Natural killer cell treated with Interleukin-12 subunit alpha and Interleukin-12 subunit beta and Interleukin-15 and Interleukin-18, amount 100 ng/mL, for 72 hours (primary cell): ENCODE measurements around the gene PLEKHA5. TPM values are rescaled to one million over a fixed set of nuclear protein-coding genes. Genes with fewer than 3 reads are reported as not detected.

Source experiments
- ATAC-seq, 2 donors: fragments of 150-1000 bp; cut with Tn5 transposase in 1 of 2; sonication (Bioruptor Pico), chemical (Tn5 transposase) in 1 of 2; 2 replicates each; pipeline ENCODE4 v1.10.0; 2021
- DNase-seq: peaks from one replicate; pipeline ENCODE4 v3.0.0; 2022; ENCODE audit warnings: low spot score
- H3K27ac Mint-ChIP-seq, 2 donors: 1 replicate in 1 of 2; 2 replicates in 1 of 2; pipeline ENCODE4 v1.8.0; 2022; ENCODE audit warnings: mixed read lengths in 2 of 2, mild to moderate bottlenecking in 1 of 2, moderate library complexity in 1 of 2
- H3K27me3 Mint-ChIP-seq, 2 donors: 1 replicate in 1 of 2; 2 replicates in 1 of 2; pipeline ENCODE4 v1.8.0; 2022; ENCODE audit warnings: mixed read lengths in 2 of 2
- H3K36me3 Mint-ChIP-seq: one replicate; pipeline ENCODE4 v1.8.0; 2022; ENCODE audit warnings: mixed read lengths
- H3K4me1 Mint-ChIP-seq, 2 donors: 1 replicate in 1 of 2; 2 replicates in 1 of 2; pipeline ENCODE4 v1.8.0; 2022; ENCODE audit warnings: low read depth in 2 of 2, mixed read lengths in 2 of 2, mild to moderate bottlenecking in 1 of 2
- H3K4me3 Mint-ChIP-seq: one replicate; pipeline ENCODE4 v1.8.0; 2022; ENCODE audit warnings: mixed read lengths
- H3K9me3 Mint-ChIP-seq: 2 replicates; pipeline ENCODE4 v1.8.0; 2022; ENCODE audit warnings: mixed read lengths
- total RNA-seq, 2 donors: library from RNA; stranded (reverse); gene quantifications; one replicate each; pipeline ENCODE4 v1.2.3, GENCODE V29; 2022

The PLEKHA5 gene
- total RNA-seq, 2 donors from 2014 or later, result 5.4 to 5.6 TPM

- H3K27ac Mint-ChIP-seq, result no peak overlapping the region
- H3K4me3 Mint-ChIP-seq, result no peak overlapping the region
- peaks cover 0 to 5% of the 10 kb centered on the region in 2 donors for H3K4me1 Mint-ChIP-seq
- no peaks in the 10 kb centered on the region for H3K36me3 Mint-ChIP-seq
- ATAC-seq, result no peak
- DNase-seq, result no peak
- H3K27me3 Mint-ChIP-seq, result no peaks in the 10 kb centered on the region
- no peaks in the 10 kb centered on the region for H3K9me3 Mint-ChIP-seq
Observed at GRCh38 chr12:19140381-19141236, 11.1 kb downstream of the PLEKHA5 start.

DNA sequence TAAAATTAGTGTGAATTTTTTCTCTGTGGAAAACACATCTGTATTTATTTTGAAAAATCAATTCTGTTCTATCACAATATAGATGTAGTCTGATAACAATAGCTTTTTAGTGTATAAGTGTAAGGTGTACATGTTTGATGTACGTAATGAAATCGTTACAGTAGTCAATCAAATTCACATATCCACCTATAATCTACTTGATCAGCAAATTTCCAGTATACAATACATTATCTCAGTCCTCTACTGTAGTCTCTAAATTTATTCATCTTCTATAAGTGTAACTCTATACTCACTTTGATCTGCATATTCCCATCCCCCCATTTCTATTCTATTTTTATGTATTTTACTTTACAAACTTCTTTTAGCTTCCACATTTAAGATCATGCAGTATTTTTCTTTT, 13.0 kb downstream of the PLEKHA5 start:
- Mint-ChIP-seq H3K36me3 (no peaks in the 10 kb centered on the region), H3K27me3 (no peaks in the 10 kb centered on the region), H3K4me1 (peaks cover 0 to 4% of the 10 kb centered on the region in 2 donors), H3K4me3 (no peak overlapping the region), H3K27ac (no peak overlapping the region), H3K9me3 (no peaks in the 10 kb centered on the region)
- ATAC-seq (no peak), DNase-seq (no peak)

DNA sequence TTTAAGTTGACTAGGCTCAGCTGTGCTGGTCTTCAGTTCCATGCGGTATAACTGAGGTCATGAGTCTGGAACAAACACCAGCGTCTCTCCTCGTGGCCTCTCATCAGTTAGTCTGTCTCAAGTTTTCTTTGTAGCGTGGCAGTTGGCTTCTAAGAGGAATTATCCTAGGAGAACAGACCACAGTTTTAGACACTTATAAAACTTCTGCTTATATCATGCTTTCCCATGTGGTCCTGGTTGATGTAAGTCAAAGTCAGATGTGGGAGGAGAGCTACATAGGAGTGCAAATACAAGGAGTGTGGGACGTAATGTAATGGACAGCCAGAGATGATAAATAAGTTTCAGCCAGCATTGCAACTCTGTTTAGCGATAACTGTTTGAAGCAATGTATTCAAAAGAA, 14.8 kb downstream of the PLEKHA5 start:
- H3K27ac Mint-ChIP-seq, result no peak overlapping the region
- H3K36me3 Mint-ChIP-seq, result no peaks in the 10 kb centered on the region
- no peak overlapping the region for H3K4me3 Mint-ChIP-seq
- DNase-seq (no peak), ATAC-seq (no peak)
- H3K27me3 Mint-ChIP-seq, result no peaks in the 10 kb centered on the region
- H3K4me1 Mint-ChIP-seq, result no peaks in the 10 kb centered on the region
- H3K9me3 Mint-ChIP-seq, result no peaks in the 10 kb centered on the region

- no peaks in the 10 kb centered on the region for H3K4me1 Mint-ChIP-seq
- H3K27me3 Mint-ChIP-seq, result no peaks in the 10 kb centered on the region
- no peak for DNase-seq
- no peaks in the 10 kb centered on the region for H3K9me3 Mint-ChIP-seq
- ATAC-seq, result no peak
- H3K27ac Mint-ChIP-seq, result no peak overlapping the region
- no peak overlapping the region for H3K4me3 Mint-ChIP-seq
- no peaks in the 10 kb centered on the region for H3K36me3 Mint-ChIP-seq
Observed at GRCh38 chr12:19144985-19145384, 15.5 kb downstream of the PLEKHA5 start.

GRCh38 chr12:19148860-19149259, 19.3 kb downstream of the PLEKHA5 start:
- Mint-ChIP-seq H3K36me3 (no peaks in the 10 kb centered on the region), H3K4me1 (peaks cover 0 to 3% of the 10 kb centered on the region in 2 donors), H3K9me3 (no peaks in the 10 kb centered on the region), H3K4me3 (no peak overlapping the region), H3K27me3 (no peaks in the 10 kb centered on the region), H3K27ac (no peak overlapping the region)
- no peak for ATAC-seq
- no peak for DNase-seq

- Mint-ChIP-seq H3K36me3 (no peaks in the 10 kb centered on the region), H3K4me3 (no peak overlapping the region), H3K9me3 (no peaks in the 10 kb centered on the region), H3K4me1 (peaks cover 0 to 3% of the 10 kb centered on the region in 2 donors), H3K27ac (no peak overlapping the region), H3K27me3 (no peaks in the 10 kb centered on the region)
- ATAC-seq (no peak), DNase-seq (no peak)
Observed at GRCh38 chr12:19150273-19150900, 20.9 kb downstream of the PLEKHA5 start.

DNA sequence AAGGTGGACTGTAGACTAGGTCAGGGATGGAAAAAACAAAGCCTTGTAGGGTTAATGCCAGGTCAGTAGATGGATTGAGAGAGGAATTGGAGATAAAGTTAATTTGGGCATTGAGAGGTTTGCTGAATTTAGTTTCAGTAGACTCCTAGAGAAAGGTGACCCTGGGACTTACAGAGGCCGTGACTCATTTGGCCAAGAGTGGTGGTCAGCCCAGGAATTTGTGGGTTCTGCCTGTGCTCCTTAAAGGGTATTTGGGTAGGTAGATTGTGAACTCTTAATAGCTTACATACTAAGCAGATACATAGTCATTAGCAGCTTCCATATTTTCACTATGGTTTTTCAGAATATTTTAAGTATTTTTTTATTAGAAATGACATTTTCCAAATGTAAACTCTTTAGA, 21.8 kb downstream of the PLEKHA5 start:
- ATAC-seq, result no peak
- Mint-ChIP-seq H3K36me3 (no peaks in the 10 kb centered on the region), H3K4me3 (no peak overlapping the region), H3K9me3 (no peaks in the 10 kb centered on the region), H3K27me3 (no peaks in the 10 kb centered on the region), H3K4me1 (peaks cover 0 to 3% of the 10 kb centered on the region in 2 donors), H3K27ac (no peak overlapping the region)
- no peak for DNase-seq

GRCh38 chr12:19153396-19153795, 23.9 kb downstream of the PLEKHA5 start:
- Mint-ChIP-seq H3K36me3 (no peaks in the 10 kb centered on the region), H3K4me1 (peaks cover 0 to 3% of the 10 kb centered on the region in 2 donors), H3K4me3 (no peak overlapping the region), H3K27me3 (no peaks in the 10 kb centered on the region), H3K27ac (no peak overlapping the region), H3K9me3 (no peaks in the 10 kb centered on the region)
- ATAC-seq (no peak), DNase-seq (no peak)

DNA sequence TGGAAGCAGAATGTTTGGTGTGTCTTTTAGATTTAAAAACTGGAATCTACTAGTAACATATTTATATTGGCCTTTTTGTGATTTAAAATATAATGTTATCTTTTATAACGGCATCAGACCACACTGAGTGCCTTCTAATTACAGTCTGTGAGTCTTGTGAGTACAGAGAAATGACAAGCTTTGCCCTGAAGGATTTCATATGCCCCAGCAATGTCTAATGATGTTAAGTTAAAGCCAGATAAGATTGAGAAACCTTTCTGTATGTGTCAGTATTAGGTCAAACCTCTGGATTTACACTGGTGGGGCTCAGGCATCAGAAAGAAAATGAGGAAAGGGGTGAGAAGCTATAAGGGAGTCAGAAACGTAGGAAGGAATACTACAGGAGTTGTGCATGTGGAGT, 25.2 kb downstream of the PLEKHA5 start:
- Mint-ChIP-seq H3K36me3 (no peaks in the 10 kb centered on the region), H3K27ac (no peak overlapping the region), H3K4me3 (no peak overlapping the region), H3K4me1 (peaks cover 0 to 3% of the 10 kb centered on the region in 2 donors), H3K27me3 (no peaks in the 10 kb centered on the region), H3K9me3 (no peaks in the 10 kb centered on the region)
- no peak for ATAC-seq
- DNase-seq, result no peak

GRCh38 chr12:19155981-19156734, 26.6 kb downstream of the PLEKHA5 start:
- Mint-ChIP-seq H3K36me3 (no peaks in the 10 kb centered on the region), H3K27ac (no peak overlapping the region), H3K4me3 (no peak overlapping the region), H3K4me1 (peaks cover 0 to under 1% of the 10 kb centered on the region in 2 donors), H3K9me3 (no peaks in the 10 kb centered on the region), H3K27me3 (no peaks in the 10 kb centered on the region)
- ATAC-seq, result no peak
- DNase-seq, result no peak

GRCh38 chr12:19158923-19159322, 29.4 kb downstream of the PLEKHA5 start:
- peaks cover 0 to 4% of the 10 kb centered on the region in 2 donors for H3K4me1 Mint-ChIP-seq

DNA sequence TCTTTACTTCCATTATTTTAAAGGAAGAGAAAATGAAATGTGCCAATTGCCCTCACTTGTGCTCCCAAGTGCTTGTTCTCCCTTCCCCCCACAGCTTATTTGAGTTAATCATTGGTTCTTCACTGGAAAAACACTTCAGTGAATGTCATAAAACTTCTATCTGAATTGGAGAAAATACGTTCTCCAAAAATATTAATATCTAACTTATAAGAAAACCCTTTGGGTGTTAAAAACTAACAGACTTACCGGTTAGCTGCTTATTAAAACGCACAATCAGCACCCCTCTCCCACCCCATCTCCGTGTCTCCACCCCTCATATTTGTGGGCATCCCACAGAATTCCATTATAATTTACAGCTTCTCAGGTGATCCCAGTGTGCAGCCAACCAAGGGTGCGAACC, 31.7 kb downstream of the PLEKHA5 start:
- Mint-ChIP-seq H3K9me3 (no peaks in the 10 kb centered on the region), H3K36me3 (no peaks in the 10 kb centered on the region), H3K27ac (no peak overlapping the region), H3K4me1 (peaks cover 0 to 10% of the 10 kb centered on the region in 2 donors), H3K4me3 (no peak overlapping the region), H3K27me3 (no peaks in the 10 kb centered on the region)
- DNase-seq, result no peak
- no peak for ATAC-seq

More at GRCh38 chr12:19158923-19159322, 29.4 kb downstream of the PLEKHA5 start:
- Mint-ChIP-seq H3K4me3 (no peak overlapping the region), H3K9me3 (no peaks in the 10 kb centered on the region), H3K36me3 (no peaks in the 10 kb centered on the region), H3K27me3 (no peaks in the 10 kb centered on the region), H3K27ac (no peak overlapping the region)
- ATAC-seq (no peak), DNase-seq (no peak)

DNA sequence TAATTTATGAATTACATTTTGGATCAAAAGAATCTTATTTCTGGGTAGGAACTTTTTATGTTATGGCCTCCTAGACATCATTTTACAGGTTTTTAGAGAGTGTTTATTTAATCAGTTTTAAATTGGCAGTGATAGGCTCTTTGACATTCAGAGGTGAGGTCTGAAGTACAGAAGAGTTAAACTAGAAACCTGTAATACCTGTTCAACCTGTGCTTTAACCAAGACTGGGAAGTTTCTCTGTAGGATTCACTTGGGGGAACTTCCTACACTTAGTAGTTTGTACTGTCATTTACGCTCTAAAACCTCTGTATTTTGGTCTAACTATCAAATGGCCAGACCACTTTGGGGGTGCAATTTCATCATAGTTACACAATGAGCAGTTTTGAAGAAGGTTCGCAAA, 35.9 kb downstream of the PLEKHA5 start:
- no peak overlapping the region for H3K4me3 Mint-ChIP-seq
- no peaks in the 10 kb centered on the region for H3K9me3 Mint-ChIP-seq
- no peaks in the 10 kb centered on the region for H3K27me3 Mint-ChIP-seq
- H3K27ac Mint-ChIP-seq, result no peak overlapping the region
- ATAC-seq (no peak), DNase-seq (no peak)
- H3K36me3 Mint-ChIP-seq, result no peaks in the 10 kb centered on the region
- H3K4me1 Mint-ChIP-seq, result peaks cover 0 to 10% of the 10 kb centered on the region in 2 donors

DNA sequence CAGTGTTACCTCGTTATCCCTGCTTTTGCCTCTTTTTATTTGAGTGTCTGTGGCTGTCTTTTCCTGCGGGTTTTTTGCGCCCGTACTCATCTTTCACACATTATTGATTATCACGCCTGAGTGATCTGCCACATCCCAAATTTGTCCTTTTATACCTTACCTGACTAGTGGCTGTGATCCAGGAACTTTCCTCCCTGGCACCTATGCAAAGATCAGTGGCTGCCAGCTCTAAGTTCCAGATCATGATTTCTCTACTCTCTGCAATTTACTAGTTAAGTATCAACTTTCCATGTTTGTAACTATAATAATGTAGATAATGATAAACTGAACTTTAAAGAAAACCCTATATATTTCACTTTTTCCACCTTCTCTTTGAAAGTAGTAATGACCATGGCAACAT, 36.9 kb downstream of the PLEKHA5 start:
- no peak overlapping the region for H3K4me3 Mint-ChIP-seq
- H3K9me3 Mint-ChIP-seq, result no peaks in the 10 kb centered on the region
- no peak for DNase-seq

More for the DNA sequence above, 36.9 kb downstream of the PLEKHA5 start:
- ATAC-seq, result no peak
- Mint-ChIP-seq H3K27ac (no peak overlapping the region), H3K36me3 (no peaks in the 10 kb centered on the region), H3K27me3 (no peaks in the 10 kb centered on the region), H3K4me1 (peaks cover 0 to 10% of the 10 kb centered on the region in 2 donors)
